ENCODE results near the gene PTGDS.

GRCh38 chr9:136957461-136957860 lies 19.8 kb upstream of the PTGDS start:
- no peak for TF ChIP-seq POLR2A (IDR thresholded peaks at IDR 0.05; ENCODE audit: low read length)
- no peak for TF ChIP-seq GATA1 (IDR thresholded peaks at IDR 0.05; ENCODE audit: low read depth, low read length)

Measured in erythroblast (primary cell).